ENCODE results near the gene PXDN.

DNA sequence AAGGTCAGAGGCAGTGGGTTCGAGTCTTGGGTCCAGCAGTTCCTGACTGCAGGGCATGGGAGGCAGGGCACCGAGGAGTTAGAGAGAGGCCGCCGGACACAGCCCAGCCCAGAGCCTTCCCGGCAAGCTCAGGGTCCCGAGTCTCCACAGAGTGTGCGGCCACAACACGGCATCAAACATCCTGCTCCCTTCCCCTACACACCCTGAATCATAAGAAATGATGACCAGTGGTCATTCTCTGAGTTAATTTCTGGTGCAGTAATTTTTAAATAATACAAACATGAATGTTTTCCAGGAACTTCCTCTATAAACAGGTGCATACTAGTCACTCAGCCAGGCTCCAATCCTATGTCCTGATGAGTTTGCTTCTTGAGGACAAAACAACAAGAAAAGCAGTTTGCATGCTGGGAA lies 118.0 kb downstream of the PXDN start:
- TF ChIP-seq GATA2 (IDR thresholded peaks at IDR 0.05; ENCODE audit: low read depth, low read length): no peak
- TF ChIP-seq GATA3 (IDR thresholded peaks at IDR 0.05; ENCODE audit: low read depth, low read length): no peak
